Activated CD8-positive, alpha-beta memory T cell treated with anti-CD3 and anti-CD28 coated beads, Interleukin-2, amount 50 U/mL, for 1 hour (primary cell): ENCODE measurements around the gene HMGCR.
"Not testable (repeated sequence)": the region's sequence is repeated elsewhere in the genome, so short reads cannot be mapped to it uniquely, and the experiment has no call there.

Experiments used
- DNase-seq: peaks from one replicate; pipeline ENCODE4 v3.0.0-alpha.2; 2020; ENCODE audit errors: extremely low read depth

Gene HMGCR

DNA sequence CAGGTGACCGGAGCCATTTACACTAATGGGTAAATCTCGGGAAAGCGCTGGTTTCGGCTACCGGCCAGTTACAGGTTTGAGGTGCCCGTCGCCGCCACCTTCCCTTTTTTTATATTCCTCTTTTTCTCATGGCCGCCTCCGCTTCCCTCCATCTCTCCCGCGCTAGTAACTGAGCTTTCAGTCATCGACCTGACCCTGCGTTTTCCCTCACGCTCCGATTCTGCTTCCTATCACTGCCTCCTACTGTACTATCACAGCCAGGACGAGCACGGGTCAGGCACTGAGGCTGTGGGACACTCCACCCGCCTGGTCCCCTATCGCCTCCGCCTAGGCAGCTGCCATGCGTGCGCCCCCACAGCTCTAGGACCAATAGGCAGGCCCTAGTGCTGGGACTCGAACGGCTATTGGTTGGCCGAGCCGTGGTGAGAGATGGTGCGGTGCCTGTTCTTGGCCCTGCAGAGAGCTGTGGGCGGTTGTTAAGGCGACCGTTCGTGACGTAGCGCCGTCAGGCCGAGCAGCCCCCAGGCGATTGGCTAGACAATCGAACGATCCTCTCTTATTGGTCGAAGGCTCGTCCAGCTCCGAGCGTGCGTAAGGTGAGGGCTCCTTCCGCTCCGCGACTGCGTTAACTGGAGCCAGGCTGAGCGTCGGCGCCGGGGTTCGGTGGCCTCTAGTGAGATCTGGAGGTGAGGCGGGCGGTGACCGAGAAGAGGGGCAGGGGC, at the start of gene HMGCR:
Gene HMGCR, plus strand, starts transcription at position 606 of the 722 bp plus-strand sequence. CDS start 5,386 bp downstream, outside the sequence.
- peak; percentile 92 for DNase-seq

DNA sequence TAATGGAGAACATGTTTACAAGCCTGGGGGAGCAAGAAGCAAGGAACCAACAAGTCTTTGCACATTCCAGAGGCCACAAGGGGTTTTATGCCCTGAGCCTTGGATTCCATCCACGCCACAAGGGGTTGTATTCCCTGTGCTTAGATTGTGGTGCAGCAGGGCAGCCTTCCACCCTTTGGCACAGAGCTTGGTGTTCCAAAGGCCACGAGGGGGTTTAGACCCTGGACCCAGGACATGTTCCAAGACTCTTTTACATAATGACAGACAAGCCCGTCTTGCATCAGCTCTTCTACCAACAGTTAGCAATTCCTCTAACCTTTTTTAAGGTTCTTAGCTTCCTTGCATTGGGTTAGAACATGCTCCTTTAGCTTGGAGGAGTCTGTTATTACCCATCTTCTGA, 45.2 kb upstream of the HMGCR start:
- DNase-seq = not testable (repeated sequence)

DNA sequence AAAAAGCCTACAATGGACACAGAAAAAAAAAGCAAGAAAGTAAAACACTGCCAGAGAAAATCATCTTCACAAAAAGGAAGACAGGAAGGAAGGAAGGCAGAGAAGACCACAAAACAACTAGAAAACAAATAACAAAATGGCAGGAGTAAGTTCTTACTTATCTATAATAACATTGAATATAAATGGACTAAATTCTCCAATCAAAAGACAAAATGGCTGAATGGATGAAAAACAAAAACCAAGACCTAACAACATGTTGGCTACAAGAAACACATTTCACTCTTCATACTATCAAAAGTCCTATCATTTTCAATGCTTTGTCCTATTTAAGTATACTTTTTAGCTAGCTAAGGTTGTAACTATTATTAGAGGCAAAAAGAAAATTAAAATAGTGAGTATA, 36.9 kb upstream of the HMGCR start:
- DNase-seq = no peak

GRCh38 chr5:75303419-75303818, 33.6 kb upstream of the HMGCR start:
- DNase-seq = no peak

GRCh38 chr5:75304486-75304885, 32.5 kb upstream of the HMGCR start:
- not testable (repeated sequence) for DNase-seq

- no peak for DNase-seq
Measured at GRCh38 chr5:75306746-75307145, 30.3 kb upstream of the HMGCR start.

DNA sequence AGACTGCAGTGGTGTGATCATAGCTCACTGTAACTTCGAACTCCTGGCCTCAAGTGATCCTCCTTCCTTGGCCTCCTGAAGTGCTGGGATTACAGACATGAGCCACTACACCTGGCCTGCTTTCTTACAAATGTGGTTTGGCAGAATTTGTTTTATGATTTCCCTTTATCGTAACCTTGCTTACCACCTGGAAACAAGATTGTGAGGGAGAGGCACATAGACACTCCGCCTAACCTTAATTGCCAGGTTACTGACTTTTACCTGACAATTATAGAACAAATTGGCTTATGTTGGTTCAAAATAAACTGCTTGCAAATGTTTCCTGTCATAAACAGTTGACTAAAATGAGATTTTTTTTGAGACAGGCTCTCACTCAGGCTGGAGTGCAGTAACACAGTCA, 26.8 kb upstream of the HMGCR start:
- DNase-seq = no peak

DNA sequence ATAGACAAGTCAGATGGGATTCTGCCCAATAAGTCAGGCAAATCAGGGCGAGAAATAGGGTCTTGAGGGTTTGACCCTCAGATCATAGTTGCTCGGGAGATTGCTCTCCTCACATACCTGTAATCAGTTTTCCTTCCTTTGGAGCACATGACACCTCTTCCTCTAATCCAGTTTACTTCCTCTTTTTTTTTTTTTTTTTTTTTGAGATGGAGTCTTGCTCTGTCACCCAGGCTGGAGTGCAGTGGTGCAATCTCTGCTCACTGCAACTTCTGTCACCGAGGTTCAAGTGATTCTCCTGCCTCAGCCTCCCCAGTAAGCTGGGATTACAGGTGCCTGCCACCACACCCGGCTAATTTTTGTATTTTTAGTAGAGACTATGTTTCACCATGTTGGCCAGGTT, 17.9 kb upstream of the HMGCR start:
- not testable (repeated sequence) for DNase-seq

- DNase-seq = no peak
Measured at GRCh38 chr5:75319638-75320037, 17.4 kb upstream of the HMGCR start.

GRCh38 chr5:75320371-75320770, 16.6 kb upstream of the HMGCR start:
- no peak for DNase-seq

DNA sequence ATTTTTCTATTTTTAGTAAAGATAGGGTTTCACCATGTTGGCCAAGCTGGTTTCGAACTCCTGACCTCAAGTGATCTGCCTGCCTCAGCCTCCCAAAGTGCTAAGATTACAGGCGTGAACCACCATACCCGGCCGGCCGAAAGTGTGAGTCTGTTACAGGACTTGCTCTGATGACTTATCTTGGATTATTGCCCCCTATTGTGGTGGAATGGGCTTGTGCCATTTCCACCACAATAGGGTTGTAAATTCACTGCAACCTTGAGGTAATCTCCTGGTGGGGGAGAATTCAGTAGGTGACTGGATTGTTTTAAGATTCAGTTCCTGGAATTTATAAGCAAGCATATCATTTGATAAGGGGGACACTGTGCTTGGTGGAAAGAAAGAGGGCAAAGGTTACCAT, 15.0 kb upstream of the HMGCR start:
- DNase-seq = no peak

DNA sequence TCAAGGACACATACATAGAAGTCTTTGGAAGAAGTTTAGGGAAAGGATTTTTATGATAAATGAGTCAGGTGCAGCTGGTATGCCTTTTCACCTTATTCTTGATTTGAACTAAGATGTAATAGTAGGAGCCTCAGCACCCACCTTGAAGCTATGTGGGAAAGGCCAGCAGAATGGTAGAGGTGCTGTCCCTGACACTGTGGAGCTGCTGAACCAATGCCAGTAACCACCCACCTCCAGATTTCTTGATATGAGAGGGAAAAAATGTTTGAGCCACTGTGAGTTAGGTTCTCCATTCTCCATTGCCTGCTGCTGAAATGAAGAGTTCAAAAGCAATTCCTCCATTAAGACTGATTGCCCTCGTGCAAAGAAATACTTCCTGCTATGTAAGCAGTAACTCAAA, 12.2 kb upstream of the HMGCR start:
- DNase-seq = no peak

DNA sequence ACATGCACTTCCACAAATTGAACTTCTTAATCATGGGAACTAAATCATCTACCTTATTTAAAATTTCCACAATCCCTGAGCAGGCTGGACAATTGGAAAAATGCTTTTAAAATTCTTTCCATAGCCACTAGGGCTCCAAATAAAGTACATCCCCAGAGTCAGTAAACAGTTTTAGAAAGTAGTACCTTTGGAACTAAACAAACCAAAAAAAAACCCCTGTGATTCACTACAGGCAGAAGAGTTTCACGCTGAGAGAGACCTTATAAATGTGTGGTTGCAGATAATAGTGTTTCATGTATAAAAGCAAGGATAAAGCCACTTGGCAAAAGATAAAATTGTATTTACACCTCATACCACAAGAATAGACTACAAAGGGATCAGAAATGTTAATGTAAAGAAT, 11.8 kb upstream of the HMGCR start:
- no peak for DNase-seq

GRCh38 chr5:75330404-75330803, 6.6 kb upstream of the HMGCR start:
- DNase-seq = no peak

DNA sequence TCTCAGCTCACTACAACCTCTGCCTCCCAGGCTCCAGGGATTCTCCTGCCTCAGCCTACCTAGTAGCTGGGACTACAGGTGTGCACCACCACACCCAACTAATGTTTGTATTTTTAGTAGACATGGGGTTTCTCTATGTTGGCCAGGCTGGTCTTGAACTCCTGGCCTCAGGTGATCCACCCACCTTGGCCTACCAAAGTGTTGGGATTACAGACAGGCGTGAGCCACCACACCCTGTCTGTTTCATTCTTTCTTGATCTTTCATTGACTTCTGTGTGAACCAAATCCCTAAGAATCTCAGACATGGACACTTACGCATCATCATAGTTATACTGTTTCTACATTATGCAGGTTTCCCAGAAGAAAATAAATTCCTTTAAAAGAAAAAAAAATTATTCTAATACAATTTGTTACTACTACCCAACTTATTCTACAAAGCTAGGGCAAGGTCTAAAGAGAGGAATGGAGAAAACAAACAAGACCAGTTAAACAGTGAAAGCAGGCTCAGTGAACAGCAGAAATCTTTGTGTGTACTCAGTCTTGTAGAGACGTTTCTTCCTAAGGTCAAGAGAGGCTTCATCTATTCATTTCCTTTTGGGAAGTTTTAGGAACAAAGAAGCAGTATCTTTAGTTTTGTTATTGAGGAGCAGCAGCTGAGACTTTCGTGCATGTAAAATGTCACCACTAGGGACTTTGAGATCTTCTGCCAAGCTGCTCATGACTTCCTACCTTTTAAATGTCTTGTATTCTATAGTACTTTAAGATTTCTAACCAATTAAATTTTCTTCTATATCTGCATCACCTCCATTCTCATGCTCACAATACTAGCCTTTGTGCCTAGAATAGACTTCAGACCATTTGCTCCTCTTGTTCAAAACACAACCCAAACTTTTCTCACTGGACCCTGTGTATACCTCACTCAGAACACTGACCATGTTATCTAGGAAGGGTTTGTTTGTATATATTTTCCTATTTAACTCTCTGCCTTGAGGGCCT, 5.6 kb upstream of the HMGCR start:
- DNase-seq = no peak

DNA sequence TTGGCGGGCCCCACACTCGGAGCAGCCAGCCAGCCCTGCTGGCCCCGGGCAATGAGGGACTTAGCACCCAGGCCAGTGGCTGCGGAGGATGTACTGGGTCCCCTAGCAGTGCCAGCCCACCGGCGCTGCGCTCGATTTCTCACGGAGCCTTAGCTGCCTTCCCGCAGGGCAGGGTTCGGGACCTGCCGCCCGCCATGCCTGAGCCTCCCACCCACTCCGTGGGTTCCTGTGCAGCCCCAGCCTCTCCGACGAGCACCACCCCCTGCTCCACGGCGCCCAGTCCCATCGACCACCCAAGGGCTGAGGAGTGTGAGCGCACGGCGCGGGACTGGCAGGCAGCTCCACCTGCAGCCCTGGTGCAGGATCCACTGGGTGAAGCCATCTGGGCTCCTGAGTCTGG, 3.3 kb upstream of the HMGCR start:
- not testable (repeated sequence) for DNase-seq

- DNase-seq = not testable (repeated sequence)
Measured at GRCh38 chr5:75334413-75334812, 2.6 kb upstream of the HMGCR start.

DNA sequence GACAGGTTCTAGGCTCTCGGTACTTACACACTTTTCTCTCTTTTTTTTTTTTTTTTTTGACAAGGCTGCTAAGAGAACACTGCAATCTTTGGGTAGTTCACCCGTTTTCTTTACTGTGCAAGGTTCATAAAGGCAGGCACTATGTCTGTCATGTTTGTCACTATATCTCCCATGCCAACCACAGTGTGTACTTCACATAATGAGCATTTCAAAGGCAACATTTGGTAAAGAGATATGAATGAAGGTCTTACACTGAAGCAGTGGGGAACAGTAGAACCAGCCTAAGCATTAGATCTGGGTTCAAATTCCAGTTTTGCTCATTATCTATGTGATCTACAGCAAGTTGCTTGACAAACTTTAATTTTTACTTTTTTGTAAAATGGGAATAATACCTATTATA, 1.5 kb upstream of the HMGCR start:
- DNase-seq = no peak

GRCh38 chr5:75335952-75336614, 937 bp upstream of the HMGCR start:
- no peak for DNase-seq

GRCh38 chr5:75337366-75338021, 474 bp downstream of the HMGCR start:
- DNase-seq = no peak

GRCh38 chr5:75338408-75338807, 1.4 kb downstream of the HMGCR start:
- DNase-seq = no peak
